ENCODE results near the gene PCMT1.
"Not testable (repeated sequence)": the region's sequence is repeated elsewhere in the genome, so short reads cannot be mapped to it uniquely, and the experiment has no call there.

Gene PCMT1

DNA sequence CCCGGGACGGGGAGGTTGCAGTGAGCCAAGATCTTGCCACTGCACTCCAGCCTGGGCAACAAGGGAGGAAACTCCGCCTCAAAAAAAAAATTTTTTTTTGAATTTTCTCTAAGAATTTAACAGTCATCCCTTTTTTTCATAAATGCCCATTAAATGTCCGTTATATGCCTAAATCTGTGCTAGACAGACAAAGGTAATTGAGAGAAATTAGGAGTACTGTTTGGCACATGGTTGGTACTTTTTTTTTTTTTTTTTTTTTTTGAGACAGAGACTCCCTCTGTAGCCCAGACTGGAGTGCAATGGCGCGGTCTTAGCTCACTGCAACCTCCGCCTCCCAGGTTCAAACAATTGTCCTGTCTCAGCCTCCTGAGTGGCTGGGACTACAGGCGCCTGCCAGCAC lies 1.7 kb downstream of the PCMT1 start:
- DNase-seq, result no peak

DNA sequence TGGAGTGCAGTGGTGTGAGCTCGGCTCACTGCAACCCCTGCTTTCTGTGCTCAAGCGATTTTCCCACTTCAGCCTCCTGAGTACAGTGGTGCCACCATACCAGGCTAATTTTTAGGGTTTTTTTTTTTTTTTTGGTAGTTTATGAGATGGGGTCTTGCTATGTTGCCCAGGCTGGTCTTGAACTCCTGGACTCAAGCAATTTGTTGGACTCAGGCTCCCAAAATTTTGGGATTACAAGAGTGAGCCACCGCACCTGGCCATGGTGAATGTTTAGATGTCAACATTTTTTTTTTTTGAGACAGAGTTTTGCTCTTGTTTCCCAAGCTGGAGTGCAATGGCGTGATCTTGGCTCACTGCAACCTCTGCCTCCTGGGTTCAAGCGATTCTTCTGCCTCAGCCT lies 2.4 kb downstream of the PCMT1 start:
- DNase-seq, result not testable (repeated sequence)

DNA sequence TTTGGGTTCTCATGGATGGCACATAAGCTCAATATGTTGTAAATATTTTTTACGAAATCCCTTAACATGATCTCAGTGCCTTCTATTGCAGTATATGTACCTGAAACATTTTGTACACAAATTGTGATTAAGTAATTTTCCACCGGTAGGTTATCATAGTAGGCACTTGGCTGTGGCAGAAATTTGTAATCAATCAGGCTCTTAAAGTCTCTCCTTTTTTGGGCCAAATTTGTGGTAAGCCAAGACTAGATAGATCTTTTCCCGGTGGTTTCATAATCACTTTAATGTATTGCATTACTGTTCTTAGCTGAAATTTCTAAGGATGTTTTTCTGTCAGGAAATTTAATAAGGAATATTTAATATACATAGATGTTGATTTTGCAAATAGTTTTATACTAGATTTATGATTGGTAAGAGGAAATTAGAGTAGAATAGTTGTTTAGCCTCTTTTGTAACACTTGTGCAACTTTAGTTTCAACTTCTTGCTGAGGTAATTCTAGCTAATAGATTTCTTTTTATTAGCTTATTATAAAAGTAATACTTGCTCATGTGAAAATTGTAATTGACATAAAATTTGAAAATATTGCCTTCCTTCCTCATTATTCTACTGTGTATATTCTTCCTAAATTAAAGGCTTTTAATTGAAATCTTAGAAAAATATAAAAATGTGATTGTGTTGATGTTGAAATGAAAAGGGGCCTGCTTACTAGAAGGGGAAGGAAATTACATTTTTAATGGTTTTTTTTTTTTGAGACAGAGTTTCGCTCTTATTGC lies 3.2 kb downstream of the PCMT1 start:
- no peak for DNase-seq

DNA sequence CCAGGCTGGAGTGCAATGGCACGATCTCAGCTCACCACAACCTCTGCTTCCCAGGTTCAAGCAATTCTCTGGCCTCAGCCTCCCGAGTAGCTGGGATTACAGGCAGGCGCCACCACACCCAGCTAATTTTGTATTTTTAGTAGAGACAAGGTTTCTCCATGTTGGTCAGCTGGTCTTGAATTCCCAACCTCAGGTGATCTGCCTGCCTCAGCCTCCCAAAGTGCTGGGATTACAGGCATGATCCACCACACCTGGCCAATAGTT lies 3.8 kb downstream of the PCMT1 start:
- not testable (repeated sequence) for DNase-seq

DNA sequence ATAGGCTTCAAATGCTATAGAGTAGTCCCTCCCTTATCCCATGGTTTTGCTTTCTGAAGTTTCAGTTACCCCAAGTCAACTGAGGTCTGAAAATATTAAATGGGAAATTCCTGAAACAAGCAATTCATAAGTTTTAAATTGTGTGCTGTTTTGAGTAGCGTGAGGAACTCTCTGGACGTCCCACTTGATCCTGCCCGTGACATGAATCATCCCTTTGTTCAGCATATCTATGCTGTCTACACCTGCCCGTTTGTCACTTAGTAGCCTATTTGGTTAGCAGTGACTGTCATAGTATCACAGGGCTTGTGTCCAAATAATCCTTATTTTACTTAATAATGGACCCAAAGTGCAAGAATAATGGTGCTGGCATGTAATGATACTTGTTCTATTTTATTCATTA lies 5.0 kb downstream of the PCMT1 start:
- DNase-seq, result no peak

DNA sequence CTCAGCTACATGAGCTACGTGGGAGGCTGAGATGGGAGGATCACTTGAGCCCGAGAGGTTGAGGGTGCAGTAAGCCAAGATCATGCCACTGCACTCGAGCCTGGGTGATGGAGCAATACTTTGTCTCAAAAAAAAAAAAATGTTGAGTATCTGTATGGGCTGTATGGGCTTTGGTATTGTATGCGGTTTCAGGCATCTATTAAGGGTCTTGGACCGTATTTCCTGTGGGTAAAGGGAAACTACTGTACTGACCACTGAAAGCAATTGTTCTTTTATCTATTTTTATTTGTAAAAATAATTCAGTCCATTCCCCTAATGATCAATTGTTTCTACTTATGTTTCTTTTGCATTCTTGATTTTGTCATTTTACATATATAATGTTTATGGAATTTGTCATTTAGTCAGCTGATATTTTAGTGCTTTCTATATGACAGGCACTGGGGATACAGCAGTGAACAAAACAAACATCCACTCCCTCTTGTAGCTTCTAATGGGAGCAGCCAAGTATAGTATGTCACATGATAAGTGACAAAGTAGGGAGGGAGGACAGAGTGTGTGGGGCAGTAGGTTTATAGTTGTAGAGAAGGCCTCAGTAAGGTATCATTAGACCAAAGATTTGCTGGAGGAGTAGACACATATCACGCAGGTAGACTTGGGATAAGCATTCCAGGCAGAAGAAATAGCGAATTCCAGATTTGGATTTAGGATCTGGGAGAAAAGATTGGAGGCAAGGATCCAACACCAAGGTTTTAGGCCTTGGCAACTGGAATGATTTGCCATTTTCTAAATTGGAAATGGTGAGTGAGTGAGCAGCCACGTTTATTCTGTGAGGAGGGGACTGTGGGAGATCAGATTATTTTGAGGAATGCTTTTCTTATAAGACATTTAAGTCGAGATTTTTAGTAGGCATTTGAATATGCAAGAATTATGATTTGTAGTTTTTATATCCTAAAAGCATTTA lies 6.0 kb downstream of the PCMT1 start:
- DNase-seq, result no peak

DNA sequence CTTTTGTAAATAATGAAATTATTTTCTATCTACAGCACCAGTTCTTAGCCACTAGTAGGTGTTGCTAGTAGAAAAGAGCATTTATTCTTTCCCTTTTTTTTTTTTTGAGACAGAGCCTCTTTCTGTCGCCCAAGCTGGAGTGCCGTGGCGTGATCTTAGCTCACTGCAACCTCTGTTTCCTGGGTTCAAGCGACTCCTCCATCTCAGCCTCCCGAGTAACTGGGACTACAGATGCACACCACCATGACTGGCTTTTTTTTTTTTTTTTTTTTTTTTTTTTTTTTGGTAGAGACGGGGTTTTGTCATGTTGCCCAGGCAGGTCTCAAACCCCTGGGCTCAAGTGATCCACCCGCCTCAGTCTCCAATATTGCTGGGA lies 6.7 kb downstream of the PCMT1 start:
- no peak for DNase-seq

DNA sequence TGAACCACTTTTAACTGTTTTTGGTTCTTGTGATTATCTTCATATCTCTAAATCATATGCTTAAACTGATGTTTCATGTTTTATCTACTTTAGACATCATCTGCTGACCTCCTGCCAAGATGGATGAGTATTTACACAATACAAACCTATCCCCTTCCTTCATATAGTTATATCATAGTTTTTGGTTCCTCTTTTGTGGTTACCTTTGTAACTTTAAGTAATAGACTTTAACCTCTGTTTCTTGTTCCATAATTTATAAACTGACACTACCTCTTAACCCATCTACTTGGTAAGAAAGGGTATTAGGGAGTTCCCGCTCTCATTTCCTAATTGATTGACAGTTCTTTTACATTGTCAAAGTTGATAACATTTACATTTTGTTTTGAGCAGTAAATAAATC lies 11.9 kb downstream of the PCMT1 start:
- DNase-seq, result no peak

DNA sequence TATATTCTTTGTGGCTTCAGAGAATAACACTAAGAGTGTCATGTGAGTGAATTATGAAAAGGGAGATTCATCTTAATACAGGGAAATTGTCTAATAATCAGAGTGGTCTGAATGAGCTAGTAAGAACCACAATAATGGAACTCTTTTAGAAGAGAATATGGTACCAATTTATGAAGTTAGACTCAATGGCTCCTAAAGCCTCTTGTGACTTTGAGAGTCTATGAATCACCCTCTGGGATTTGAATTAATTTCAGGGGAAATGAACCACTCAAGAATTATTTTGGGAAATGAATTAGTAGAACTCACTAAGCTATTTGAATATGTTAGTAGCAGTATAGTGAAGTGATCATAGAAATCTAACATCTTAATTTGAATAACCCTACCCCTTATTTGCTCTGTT lies 14.3 kb downstream of the PCMT1 start:
- no peak for DNase-seq

DNA sequence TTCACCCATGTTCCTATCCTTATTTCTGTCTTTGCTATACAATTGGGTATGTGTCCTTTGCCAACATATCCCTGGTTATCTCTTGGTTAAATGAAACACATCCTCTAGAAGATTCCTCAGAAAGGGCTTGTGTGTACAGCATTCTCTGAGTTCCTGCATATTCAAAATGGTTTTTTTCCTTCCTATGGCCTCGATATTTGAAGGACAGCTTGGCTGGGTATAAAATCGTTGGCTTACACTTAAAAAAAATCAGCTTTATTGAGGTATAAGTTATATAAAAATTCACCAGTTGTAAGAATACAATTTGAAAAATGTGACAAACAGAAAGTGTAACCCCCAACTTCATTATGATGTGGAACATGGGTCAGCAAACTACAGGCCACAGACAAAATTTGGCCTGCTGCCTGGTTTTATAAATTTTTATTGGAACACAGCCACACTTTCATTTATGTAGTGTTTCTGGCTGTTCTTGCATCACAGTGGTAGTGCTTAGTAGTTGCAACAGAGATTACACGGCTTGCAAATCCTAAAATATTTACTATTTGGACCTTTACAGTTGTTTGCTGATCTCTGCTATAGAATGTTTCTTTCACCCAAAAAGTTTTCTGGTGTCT lies 16.7 kb downstream of the PCMT1 start:
- DNase-seq, result no peak

DNA sequence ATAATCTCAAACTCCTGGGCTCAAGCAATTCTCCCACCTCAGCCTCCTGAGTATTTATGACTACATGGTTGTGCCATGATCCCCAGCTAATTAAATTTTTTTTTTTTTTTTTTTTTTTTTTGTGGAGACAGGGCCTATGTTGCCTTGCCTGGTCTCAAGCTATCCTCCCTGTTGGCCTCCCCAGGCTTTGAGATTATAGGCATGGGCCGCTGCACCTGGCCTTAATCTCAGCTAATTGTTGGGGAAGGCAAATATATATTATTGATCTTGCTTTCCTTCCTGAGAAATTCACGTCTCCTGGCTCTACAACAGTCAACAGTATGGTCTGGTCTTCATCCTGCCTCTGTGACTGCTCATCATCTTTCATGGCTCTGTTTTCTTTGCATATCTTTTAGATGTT lies 20.1 kb downstream of the PCMT1 start:
- DNase-seq, result no peak

DNA sequence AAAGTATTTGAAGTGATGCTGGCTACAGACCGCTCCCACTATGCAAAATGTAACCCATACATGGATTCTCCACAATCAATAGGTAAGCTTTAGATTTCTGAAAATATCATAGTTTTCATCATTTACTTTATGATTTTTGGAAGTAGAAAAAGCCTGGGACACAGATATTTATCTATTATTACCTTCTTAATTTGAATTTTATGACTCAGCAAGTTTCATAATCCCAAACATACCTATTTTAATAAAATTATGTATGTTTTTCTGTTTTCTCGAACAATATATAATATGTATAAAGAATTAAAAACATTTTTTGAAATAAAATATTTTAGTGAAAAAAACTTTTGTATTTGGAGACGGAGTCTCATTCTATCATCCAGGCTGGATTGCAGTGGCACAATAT lies 21.6 kb downstream of the PCMT1 start:
- DNase-seq, result no peak

DNA sequence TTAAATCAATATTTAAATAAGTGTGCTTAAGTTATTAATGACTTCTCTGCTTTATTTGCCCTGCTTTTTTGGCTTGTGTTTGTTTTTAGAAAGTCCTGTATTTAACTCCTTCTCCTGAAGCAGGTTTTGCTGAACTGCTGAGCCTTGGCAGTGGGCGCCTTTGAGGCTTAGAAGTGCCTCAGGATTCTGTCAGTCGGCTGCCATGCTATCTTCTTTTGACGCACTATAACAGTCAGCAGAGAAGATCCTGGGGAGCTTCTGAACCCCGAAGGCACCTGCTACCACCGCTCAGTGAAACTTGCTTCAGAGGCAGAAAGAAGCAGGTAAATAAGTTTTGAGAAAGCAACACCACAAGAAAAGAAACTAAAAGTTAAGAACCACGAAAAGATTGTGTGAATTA lies 22.4 kb downstream of the PCMT1 start:
- no peak for DNase-seq

DNA sequence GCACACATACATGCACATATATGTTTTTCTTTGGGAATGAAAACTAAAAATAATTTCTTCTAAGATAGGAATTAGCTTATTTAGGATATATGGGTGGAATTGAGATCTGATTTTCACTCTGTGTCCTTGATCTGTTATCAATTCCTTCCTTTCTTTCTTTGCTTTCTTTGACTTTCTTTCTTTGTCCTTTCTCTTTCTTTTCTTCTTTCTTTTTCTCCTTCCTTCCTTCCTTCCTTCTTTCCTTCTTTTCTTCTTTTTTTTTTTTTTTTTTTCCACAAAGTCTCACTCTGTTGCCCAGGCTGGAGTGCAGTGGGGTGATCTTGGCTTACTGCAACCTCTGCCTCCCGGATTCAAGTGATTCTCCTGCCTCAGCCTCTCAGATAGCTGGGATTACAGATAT lies 28.1 kb downstream of the PCMT1 start:
- DNase-seq, result no peak

DNA sequence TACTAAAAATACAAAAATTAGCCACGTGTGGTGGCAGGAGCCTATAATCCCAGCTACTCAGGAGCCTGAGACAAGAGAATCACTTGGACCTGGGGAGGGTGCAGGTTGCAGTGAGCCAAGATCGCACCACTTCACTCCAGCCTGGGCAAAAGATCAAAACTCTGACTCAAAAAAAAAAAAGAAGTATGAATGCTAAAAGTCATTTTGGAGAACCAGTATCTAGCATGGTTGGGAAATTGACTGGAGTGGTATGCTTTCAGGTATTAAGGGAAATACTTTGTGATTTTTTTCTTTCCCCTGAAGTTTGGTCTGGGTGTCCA lies 30.1 kb downstream of the PCMT1 start:
- DNase-seq, result no peak

DNA sequence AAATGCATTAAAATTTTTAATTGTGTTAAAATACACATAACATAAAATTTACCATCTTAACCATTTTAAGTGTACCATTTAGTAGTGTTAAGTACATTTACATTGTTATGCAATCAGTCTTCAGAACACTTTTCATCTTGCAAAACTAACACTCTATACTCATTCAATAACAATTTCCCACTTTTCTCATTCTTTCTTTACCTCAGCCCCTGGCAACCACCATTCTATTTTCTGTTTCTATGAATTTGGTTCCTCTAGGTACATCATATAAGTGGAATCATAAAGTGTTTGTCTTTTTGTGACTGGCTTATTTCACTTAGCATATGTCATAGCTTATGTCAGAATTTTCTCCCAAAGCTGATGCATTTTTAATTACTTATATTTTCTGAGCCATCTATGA lies 32.2 kb downstream of the PCMT1 start:
- DNase-seq, result no peak

DNA sequence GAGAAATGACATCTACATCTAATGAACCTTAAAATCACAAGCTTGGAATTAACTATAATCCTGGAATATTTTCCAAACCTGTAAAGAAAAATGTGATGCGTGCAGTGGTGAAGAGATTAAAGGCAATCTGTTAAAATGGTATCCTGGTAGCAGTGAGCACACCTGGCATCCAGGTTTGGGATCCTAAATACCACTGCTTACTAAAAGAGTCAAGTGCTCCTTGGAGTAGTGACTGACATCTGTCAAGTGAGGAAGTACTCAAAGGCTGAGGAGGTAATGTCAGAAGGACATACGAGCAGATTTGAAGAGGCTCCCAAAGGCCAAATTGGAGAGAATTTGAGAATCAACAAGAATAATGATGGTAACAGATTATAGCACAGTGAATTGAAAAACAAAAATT lies 32.8 kb downstream of the PCMT1 start:
- DNase-seq, result no peak

DNA sequence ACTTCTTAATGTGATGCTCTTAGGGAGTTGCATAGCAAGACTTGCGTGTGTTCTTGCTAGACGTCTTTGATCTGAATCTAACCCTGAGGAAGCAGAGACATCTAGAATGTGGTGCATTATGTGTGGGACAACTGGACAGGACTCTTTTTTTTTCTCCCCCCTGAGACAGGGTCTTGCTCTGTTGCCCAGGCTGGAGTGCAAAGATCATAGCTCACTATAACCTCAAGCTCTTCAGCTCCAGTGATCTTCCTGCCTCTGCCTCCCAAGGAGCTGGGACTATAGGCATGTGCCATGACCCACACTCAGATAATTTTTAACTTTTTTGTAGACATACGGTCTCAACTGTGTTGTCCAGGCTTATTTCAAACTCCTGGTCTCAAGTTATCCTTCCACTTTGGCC lies 34.0 kb downstream of the PCMT1 start:
- DNase-seq, result no peak

DNA sequence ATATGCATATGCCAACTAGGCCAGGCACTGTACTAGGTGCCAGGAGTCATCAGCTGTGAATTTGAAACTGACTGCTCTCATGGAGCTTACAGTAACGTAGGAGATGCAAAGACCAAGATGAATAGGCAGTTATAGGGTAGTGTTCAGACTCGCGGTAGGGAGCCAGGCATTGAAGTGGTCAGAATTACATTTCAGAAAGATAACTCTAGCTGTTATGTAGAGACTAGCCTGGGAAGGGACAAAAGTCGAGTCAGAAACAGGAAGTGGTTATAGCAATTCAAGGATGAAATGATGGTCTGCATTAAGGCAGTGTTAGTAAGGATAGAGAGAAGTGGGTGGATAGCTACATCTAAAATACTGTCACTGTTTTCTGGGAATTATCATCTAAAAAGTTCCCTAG lies 56.6 kb downstream of the PCMT1 start:
- no peak for DNase-seq

DNA sequence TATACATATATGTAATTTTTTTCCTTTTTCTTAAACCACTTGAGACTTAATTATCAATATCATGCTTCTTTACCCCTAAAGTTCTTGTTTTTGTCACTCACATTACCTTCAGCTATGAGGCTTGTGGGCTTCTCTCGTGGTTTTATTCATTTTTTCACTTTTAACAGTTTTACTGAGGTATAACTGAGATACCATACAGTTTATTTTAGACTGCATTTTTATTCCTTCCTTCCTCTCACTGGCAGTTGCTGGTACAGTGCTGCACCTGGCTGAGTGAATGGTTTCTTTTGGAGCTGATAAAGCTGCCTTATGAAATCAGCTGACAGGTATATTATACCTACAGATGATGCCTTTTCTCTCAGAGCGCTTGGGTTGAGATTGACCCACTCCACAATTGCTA lies 60.3 kb downstream of the PCMT1 start:
- DNase-seq, result no peak

DNA sequence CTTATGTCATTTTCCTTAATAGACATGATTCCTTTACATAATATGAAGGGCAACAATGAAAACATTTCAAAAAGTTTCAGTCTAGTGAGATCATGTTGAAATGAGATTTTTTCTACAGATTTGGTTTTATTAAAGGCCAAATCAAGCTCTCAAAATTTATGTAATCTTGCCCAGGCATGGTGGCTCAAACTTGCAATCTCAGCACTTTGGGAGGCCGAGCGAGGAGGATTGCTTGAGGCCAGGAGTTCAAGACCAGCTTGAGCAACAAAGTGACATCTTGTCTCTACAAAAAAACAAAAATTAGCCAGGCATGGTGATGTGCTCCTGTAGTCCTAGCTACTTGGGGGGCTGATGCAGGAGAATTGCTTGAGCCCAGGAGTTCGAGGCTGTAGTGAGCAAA lies 63.8 kb downstream of the PCMT1 start:
- no peak for DNase-seq

DNA sequence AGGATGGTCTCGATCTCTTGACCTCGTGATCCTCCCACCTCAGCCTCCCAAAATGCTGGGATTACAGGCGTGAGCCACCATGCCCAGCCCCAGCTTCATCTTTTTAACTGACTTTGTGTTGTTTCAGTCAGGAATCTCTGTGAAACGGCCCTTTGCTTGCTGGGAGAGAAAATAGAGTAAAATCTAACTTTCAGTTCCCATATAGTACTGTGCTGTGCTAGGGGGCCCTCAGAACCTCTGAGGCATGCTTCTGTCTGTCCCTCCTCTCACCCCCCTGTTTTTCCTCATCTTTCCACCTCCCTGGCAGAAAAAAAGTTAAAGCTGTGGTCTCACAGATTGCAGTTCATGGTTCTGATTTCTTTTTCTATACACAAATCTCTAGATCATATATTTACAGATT lies 66.2 kb downstream of the PCMT1 start:
- no peak for DNase-seq

DNA sequence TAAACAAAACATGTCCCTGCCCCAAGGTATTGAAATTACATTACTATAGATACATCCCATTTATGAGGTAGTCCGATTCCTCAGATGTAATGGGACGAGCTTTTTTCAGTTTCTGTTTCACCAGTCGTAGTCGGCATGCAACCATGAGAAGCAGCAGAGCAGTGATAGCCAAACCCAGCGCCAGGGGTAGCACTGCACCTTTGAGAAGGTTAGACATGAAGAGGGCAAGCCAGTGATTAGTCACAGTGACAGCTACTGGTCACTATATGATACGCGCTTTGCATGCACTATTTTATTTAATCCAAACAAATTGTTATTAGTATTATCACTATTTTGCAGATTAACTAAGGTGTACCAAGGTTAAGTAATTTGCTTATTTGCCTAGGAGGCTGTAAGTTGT lies 71.0 kb downstream of the PCMT1 start:
- DNase-seq, result no peak

DNA sequence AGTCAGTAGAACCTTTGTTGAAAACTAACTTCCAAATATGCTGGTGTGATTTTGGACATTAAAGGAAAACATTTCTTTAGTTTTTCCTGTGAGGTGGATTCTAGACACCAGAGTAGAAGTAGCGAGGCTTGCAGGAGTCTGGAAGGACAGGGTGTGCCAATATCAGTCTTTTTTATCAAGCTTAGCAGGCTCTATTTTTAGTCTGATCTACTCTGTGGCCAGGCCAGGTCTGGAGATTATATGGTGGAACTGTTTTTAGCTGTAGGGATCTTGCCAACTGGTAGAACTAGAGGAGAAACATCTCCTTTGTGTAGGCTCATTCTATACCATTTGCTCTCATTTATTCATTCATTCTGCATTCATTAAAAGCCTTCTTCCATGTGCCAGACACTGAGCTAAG lies 72.0 kb downstream of the PCMT1 start:
- no peak for DNase-seq

DNA sequence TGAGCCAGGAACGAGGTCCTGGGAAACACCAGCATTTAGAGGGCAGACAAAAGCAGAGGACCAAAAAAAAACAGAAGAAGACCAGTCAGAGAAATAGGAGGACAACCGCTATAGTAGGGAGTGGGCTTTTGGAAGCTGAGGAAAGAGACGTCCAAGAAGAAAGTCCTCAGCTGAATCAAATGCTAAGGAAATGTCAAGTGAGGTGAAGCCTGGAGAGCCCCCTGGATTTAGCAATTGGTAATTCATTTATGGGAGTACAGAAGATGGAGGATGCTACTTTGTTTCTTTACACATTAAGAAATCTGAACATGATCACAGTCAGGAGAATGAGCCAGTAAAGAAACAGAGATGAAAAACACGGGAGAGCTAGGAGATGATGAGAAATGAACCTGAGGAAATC lies 73.5 kb downstream of the PCMT1 start:
- no peak for DNase-seq
